ENCODE results near the gene SLC44A3.
A peak's percentile ranks its signal among the peaks of the same experiment; 100 is the strongest.
"Not testable (repeated sequence)": the region's sequence is repeated elsewhere in the genome, so short reads cannot be mapped to it uniquely, and the experiment has no call there.

Gene SLC44A3

DNA sequence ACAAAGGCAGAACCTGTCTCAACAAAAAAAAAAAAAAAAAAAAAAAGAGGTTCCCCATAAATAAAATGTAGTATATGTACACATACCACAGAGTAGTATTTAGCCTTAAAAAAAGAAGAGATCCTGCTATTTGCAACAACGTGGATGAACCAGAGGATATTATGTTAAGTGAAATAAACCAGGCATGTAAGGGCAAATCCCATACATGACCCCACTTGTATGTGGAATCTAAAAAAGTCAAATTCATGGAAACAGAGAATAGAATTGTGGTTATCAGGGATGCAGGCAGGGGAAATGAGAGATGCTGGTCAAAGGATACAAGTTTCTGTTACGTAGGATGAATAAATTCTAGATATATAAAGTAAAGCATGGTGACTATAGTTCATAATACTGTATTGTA lies 16.7 kb downstream of the SLC44A3 start:
- DNase-seq (ENCODE audit: low spot score), result no peak

DNA sequence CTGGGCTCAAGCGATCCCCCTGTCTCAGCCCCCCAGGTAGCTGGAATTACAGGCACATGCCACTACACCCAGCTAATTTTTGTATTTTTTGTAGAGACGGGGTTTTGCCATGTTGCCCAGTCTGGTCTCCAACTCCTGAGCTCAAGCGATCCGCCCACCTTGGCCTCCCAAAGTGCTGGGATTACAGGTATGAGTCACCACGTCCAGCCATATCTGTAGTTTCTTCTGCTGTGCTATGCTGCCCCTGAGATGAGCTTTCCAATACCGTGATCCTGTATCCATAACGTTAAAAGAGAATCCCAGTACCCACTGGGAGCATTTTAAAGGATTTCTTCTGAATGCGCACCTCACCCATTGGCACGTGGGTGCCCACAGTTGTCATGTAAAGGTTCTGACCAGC lies 20.2 kb downstream of the SLC44A3 start:
- DNase-seq (ENCODE audit: low spot score), result not testable (repeated sequence)

DNA sequence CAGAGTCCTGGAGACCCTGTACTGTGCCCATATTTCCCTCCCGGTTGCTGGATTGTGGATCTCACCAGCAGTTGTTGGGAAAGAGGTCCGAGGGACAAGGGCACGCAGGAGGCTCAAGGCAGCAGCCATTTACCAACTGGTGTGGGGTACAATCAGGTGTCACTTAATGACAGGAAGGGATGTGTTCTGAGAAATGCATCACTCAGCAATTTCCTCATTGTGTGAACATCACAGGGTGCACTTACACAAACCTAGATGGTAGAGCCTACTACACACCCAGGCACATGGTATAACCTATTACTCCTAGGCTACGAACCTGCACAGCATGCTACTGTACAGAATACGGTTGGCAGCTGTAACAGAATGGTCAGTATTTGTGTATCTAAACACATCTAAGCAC lies 20.7 kb downstream of the SLC44A3 start:
- DNase-seq (ENCODE audit: low spot score), result no peak

DNA sequence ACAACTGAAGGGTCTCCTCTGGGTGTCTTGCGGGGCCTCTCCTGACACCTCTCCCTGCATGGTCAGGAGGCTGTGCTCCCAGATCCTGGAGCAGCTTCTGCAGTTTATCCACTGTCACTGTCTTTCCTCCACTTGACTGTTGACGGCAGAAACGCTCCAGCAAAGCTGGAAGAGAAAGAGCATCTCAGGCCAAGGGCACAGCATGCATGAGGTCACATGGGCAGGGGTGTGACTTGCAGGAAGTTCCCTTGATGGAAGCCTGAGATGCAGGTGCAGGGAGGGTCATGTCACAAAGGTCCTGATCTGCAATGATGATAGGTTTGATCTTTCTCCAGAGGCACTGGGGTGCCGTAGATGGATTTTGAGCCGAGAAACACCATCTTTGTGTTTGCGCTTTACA lies 23.3 kb downstream of the SLC44A3 start:
- no peak for DNase-seq (ENCODE audit: low spot score)

DNA sequence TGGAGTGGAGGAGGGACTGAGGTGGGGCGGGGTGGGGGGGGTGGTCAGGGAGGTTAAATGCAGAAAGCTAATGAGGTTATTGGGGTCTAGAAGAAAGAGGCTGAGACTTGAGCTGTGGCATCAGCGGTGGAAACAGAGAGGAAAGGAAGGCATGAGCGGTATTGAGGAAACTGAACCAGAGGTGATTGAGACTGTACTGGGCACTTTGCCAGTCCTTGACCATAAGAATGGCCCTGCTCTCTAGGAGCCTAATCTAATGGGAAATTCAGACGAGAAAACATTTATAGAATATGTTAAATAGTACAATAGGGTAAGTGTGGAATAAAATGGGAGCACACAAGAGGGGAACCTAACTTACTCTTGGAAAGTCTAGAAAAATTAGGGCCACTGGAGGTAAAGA lies 23.7 kb downstream of the SLC44A3 start:
- no peak for DNase-seq (ENCODE audit: low spot score)

DNA sequence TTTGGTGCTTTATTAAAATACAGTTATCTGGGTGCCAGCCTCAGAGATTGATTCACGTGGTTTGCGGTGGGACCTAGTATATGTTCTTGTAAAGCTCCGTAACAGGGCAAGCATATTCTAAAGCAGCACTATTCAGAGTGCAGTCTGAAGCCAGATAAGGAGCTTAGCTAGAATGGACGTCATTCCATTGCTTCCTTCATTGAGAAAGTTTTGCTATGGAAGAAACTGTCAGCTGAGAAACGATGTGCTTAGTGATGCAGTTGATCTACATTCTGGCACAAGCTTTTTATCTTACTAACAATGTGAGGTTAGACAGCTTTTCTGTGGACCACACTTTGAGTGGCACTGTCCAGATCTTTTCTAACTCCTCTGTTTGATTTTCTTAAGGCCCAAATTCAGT lies 26.2 kb downstream of the SLC44A3 start:
- no peak for DNase-seq (ENCODE audit: low spot score)

DNA sequence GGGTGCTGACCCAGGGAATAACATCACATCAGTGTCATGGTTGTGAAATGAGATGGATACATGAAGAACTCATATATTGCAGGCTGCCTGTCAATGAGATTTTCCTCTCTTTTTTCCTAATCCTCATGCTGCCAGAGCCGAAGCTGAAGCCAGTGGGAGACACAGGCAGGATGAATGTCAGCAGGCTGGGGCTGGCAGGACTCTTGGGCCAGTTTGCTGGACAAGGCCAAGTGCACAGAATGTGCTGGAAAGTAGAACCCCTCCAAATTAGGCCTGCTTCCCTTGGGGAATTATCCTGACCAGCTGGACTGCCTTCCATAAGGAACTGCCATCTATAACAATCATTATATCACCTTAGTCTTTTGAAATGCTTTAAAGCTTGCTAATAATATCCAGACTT lies 31.4 kb downstream of the SLC44A3 start:
- DNase-seq (ENCODE audit: low spot score), result no peak

DNA sequence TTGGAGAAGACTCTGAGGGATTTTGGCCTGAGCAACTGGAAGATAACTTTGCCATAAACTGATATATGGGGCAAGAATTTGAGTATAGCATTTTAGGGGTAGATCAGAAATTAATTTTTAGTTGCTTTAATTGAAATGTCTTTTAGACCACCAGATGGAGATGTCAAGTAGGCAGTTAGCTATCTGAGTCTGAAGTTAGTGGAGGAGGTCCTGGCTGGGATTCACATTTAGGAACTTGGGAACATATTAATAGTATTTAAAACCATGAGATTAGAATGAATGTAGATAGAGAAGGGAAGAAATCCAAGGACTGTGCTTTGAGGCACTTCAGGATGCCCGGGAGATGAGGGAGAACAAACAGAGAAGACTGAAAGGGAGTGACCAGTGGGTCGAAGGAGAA lies 32.6 kb downstream of the SLC44A3 start:
- no peak for DNase-seq (ENCODE audit: low spot score)

DNA sequence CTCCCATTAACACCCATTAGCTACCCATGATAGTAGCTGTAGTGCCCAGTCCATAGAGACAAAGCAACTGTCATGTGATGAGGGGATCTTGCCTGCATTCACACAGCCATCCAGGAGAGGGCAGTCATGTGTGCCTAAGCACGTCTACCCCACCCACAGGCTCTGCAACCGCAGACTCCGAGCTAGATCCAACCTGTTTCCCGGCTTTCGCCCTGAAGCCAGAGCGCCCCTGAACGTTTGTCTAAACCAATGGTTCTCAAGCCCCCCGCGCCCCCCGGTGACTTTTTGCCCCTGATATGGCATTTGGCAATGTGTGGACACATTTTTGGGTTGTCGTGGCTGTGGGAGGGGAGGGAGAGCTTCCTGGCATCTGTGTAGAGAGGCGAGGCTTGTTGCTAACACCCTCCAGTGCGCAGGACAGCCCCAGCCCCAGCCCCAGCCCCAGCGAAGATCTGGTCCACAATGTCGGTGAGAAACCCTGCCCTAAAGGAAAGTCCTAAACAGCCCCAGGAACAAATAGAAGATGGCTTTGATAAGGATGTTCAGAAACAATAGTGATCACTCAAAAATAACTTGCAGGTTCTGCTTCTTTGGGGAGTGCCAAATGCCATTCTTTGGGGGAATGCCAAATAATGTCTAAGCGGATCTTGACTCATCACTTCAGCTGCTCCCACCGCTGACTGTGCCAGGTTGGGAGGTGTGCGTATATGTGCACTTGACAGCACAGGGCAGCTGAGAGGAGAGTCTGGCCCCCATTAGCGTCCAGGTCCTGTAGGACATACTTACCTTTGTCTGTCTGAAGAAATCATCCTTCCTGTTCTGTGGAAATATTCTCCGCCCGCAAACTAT lies 34.5 kb downstream of the SLC44A3 start:
- DNase-seq (ENCODE audit: low spot score), result peak; percentile 86

DNA sequence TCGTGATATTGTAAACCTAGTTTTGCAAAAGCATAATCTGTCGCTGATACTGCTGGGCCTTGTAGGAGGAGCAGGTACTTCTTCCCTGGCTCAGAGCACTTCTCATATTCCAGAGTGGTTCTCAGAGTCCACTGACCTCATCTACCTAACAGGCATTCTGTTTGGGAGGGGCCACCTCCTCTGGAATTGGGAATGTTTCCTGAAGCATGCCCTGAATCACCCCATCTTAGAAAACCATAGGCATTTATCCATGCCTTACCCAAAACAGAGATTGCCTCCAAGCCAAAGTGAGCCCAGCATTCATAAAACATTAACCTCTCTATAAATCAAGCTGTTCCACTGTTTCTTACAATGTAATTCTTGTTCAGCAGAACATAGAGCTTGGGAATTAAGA lies 35.1 kb downstream of the SLC44A3 start:
- DNase-seq (ENCODE audit: low spot score), result no peak

DNA sequence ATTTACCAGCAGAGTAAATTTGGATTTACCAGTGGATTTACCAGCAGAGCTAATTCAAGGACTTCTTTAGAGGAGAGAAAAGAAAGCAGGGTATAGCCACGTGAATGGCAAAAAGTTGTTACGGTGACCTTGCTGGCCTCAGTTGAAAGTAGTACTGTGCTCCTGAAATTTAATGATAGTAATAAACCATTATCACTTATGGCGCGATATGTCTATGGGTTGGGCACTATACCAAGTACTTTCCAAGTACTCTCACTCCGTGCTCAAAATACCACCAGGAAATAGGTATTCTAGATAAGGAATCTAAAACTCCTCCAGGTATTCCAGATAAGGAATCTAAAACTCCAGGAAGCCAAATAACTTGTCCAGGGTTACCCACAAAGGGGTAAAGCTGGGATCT lies 35.8 kb downstream of the SLC44A3 start:
- DNase-seq (ENCODE audit: low spot score), result no peak

DNA sequence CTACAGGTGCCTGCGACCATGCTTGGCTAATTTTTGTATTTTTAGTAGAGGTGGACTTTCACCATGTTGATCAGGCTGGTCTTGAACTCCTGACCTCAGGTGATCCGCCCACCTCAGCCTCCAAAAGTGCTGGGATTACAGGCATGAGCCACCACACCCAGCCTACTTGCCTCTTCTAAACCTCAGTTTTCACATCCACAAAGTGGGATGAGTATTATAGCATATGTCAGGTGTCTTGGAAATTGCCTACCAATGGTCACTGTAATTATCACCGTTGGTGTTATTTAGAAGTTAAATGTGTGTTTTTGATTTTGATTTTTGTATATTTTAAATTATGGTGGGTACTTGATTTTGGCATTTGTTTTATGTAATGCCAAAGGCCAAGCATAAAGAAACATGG lies 36.7 kb downstream of the SLC44A3 start:
- DNase-seq (ENCODE audit: low spot score), result no peak

DNA sequence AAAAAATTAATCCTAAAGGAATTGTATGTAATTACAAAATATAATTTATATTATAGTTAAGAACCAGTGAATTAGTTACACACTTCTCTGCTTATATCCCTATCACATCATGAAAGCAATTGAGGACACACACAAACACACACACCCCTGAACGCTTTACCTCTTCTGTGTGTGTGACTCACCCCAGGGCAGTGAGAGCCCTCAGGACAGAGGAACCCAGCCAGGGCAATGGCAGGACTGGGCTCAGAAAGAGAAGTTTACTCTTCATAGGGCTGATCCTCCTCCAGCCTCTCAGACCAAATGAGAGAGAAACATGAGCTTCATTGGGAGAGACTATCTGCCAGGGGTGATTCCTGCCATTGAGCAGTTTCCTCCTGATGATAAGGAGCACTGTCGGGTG lies 38.1 kb downstream of the SLC44A3 start:
- no peak for DNase-seq (ENCODE audit: low spot score)

DNA sequence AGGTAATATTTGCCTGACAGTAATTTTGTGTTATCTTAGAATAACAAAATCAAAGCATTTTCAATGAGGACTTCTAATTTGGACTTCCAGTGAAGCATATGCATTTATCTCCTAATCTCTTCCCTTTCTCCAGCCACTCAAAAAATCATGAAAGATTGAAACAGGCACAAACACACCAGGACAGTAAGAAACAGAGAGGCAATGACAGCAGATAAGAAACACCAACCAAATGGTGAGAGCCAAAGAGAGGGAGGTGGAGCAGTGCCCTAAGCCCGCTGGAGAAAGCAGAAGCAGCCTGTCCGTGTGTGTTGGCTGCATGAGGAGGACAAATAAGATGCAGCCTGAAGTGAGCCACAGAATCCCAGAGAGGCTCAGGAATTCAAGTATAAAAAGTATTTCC lies 39.0 kb downstream of the SLC44A3 start:
- DNase-seq (ENCODE audit: low spot score), result no peak

DNA sequence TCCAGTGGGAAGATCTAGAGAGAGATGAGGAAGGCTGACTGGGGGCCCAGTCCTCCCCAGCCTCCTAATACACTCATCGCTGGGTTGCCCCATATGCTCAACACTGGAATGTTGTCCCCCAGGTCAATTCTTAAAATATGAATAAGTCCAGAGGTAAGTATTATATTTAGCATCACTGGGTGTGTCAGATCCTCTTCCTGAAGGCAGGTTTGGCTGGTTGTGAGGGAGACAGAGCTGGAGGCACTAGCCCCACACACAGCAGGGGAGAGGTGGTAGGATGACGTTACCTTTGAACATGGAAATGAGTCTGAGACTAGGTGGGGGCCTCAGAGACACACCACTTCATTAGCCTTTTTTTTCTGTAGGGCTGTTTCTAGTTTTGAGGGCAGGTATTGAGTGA lies 42.6 kb downstream of the SLC44A3 start:
- DNase-seq (ENCODE audit: low spot score), result no peak

DNA sequence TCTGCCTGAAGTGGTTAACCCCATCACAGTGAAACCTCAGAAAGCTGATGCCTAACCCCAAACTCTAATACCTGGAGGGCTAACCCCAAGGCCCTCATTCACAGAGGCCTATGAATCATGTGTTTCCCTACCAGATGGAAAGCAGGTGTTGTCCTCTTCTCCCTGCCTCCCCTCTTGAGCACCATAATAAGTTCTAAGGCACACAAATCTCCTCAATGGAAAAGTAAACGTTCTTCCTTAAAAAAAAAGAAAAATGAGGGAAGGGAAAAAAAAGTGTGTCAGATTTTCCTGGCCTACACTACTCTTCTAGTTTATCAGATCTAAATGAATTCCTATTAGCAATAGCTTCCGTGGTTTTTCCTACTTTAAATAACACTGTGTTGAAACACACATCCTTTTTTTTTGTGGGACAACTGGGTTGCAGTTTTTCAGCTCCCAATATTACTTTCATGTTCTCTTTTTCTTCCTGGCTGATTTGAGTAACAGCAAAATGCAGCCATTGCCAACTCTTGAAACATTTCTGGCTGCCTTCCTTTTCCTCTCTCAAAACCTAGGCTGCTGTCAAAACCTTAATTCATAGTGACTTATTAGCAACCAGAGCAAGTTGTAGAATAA lies 43.2 kb downstream of the SLC44A3 start:
- DNase-seq (ENCODE audit: low spot score), result no peak

DNA sequence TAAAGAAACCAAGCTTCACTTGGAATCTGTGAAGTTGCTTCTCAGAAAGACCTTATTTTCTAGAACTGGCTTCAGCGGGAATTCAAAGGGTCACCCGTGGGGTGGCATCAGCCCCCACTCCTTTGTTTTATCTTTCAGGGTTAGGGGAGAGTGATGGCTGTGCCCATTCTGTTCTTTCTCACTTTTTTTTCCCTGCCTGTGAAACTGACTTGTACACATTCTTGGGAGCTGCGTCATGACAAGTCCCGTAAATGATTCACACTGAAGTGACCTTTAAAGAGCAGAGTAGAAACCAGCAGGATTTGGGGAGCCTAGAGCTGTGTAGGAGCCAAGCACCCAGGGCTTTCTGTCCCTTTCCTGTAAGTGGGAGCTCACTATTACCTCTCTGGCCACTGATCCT lies 43.8 kb downstream of the SLC44A3 start:
- DNase-seq (ENCODE audit: low spot score), result no peak

DNA sequence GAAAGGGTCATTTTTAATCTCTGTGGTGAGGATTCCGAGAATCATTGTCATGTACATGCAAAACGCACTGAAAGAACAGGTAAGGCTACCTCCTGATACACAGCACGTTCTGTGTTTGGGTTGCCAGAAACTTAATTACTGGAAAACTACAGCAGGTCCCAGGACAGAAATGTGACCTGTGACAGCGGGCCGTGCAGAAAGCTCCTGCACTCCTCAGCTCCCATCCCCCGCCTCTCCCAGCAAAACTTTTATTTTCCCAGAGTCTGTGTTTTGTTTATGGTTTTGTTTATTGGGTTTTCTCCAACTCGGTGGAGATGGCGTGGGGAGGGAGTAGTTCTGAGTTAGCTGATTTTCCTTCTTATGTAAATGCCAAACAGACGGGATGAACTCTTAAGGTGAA lies 44.7 kb downstream of the SLC44A3 start:
- no peak for DNase-seq (ENCODE audit: low spot score)

DNA sequence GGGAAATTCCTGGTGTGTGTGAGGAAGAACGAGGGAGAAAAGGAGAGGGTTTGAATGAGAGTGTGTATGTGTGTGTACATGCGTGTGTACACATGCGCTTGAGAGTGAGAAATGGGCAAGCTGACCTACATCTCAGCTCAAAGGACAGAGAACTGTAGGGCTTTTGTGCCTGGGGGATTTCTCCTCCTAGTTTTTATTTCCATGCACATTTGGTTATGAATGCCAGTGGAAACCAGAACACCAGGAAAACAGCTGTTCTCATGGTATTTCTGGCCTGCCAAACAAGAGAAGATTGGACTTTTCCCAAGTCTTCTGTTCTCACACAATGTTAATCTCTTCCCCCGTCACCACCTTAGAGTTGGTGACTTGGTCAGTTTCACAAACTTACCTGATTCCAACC lies 45.2 kb downstream of the SLC44A3 start:
- DNase-seq (ENCODE audit: low spot score), result no peak

DNA sequence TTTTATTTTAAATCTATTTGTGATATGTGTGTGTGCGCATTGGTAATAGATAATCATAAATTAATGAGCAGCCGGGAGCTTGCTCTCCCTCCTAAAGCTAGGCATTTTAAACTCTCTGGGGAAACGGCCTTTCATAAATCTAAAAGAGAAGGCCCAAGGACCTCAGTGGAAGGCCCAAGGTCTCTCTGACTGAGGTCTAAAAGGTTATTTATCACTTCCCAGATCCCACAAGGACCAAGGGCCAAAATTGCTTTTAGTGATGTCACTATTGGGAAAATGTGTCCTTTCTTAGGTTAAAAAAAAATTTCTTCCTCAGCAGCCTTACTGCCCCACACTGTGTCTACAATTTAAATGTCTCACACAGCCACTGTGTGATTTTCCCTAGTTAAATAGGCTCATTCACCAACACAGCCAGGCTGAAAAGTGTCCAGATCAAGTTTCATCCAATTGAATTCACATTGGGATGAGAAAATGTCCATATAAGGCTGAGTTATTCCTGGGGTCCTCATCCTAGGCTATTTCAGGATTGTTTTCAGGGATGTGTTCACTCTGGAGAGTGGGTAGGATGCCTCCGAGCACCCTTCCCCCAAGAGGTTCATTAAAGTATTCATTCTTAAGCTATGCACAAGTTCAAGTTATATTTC lies 46.1 kb downstream of the SLC44A3 start:
- DNase-seq (ENCODE audit: low spot score), result no peak

DNA sequence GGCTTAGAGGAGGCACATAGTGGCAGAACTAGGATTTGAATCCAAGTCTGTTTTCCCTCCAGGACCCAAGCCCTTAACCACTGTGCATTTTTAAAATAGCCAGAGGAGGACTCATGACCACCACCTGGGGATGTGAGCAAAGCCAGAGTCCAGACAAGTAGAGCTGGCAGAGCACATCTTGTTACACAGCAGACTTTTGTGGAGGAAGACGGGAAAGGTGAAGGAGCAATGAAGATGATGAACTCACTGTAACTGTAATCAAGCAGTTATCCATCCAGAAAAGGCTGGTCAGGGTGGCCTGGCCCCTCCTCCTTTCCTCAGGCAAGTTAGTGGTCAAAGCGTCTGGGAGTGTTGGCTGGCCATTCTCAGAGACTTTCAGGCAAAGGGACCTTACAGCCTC lies 50.9 kb downstream of the SLC44A3 start:
- DNase-seq (ENCODE audit: low spot score), result no peak

DNA sequence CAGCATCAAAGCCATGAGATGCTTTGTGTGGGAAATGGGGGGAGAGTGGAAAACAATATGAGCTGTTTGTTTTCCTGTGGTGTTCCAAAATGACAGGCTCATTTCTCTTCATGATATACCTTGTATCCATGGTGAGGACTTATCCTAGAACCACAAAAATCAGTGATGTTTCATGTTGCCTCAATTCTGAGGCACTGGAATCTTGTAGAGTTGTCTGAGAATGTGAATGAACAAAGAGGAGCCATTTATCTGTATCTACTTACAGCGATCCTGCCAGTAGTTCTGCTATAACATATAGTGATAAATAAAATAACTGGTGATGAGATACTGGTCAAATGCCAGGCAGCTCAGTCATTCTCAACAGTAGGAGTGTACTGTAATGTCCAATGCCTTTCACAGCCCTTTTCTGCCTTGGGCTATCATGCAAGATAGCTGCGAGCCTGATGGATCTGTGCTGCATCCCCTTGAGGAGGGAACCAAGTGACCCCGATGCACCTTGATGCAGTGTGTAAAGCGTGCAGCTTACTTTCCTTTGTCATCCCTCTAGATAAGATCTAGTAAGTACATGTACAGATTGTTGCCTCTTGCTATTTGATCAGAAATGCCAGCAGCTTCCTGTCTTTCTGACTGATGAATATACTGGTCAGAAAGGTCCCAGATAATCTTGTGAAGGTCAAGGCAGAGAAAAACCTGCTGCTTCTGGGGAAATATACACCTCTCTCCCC lies 52.8 kb downstream of the SLC44A3 start:
- no peak for DNase-seq (ENCODE audit: low spot score)

All from hematopoietic multipotent progenitor cell treated with erythropoietin and hydrocortisone succinate and interleukin-3 and kit ligand, for 17 days (in vitro differentiated cells).